ENCODE measurements around the gene CPA1.

The CPA1 gene

GRCh38 chr7:130379532-130379920 lies 768 bp upstream of the CPA1 start:
- H2AFZ ChIP-seq (ENCODE audit: low read length), result no peak overlapping the region
- TF ChIP-seq EZH2 (IDR thresholded peaks at IDR 0.05; ENCODE audit: borderline replicate concordance, low read length), result no peak
- TF ChIP-seq CTCF (IDR thresholded peaks at IDR 0.05; ENCODE audit: low read length), result no peak
- no peak overlapping the region for H3K4me3 ChIP-seq (ENCODE audit: low read depth, low read length, poor library complexity, severe bottlenecking)
- H3K36me3 ChIP-seq (ENCODE audit: insufficient read depth, low read length), result no peaks in the 10 kb centered on the region; the same call in 1 of the 2 replicates
- H3K27ac ChIP-seq (ENCODE audit: low read depth, low read length, poor library complexity, severe bottlenecking), result no peak overlapping the region
- H3K9ac ChIP-seq (ENCODE audit: low read length), result no peak overlapping the region
- peaks cover 14% of the 10 kb centered on the region for H3K9me3 ChIP-seq (ENCODE audit: low read length)
- H4K20me1 ChIP-seq (ENCODE audit: insufficient read depth, low read length), result no peaks in the 10 kb centered on the region
- H3K4me1 ChIP-seq (ENCODE audit: insufficient read depth, low read length, severe bottlenecking), result no peaks in the 10 kb centered on the region
- H3K4me2 ChIP-seq (ENCODE audit: low read length), result no peak overlapping the region
- 0 out of 2 replicates have a peak, but pooled peaks cover 2% of the 10 kb centered on the region for H3K27me3 ChIP-seq (ENCODE audit: insufficient read depth, low read length)
- H3F3A ChIP-seq (ENCODE audit: insufficient read depth, low read length), result no peaks in the 10 kb centered on the region
- no peaks in the 10 kb centered on the region for H3K9me2 ChIP-seq (ENCODE audit: low read depth, low read length)
- H3K79me2 ChIP-seq (ENCODE audit: insufficient read depth, low read length), result no peaks in the 10 kb centered on the region

- no peak overlapping the region for H3K4me3 ChIP-seq (ENCODE audit: low read depth, low read length, poor library complexity, severe bottlenecking)
- H2AFZ ChIP-seq (ENCODE audit: low read length), result no peak overlapping the region
- H4K20me1 ChIP-seq (ENCODE audit: insufficient read depth, low read length), result no peaks in the 10 kb centered on the region
- H3K36me3 ChIP-seq (ENCODE audit: insufficient read depth, low read length), result no peaks in the 10 kb centered on the region; the same call in 1 of the 2 replicates
- no peaks in the 10 kb centered on the region for H3F3A ChIP-seq (ENCODE audit: insufficient read depth, low read length)
- no peaks in the 10 kb centered on the region for H3K4me1 ChIP-seq (ENCODE audit: insufficient read depth, low read length, severe bottlenecking)
- no peak overlapping the region for H3K27ac ChIP-seq (ENCODE audit: low read depth, low read length, poor library complexity, severe bottlenecking)
- TF ChIP-seq CTCF (IDR thresholded peaks at IDR 0.05; ENCODE audit: low read length), result no peak
- no peak for TF ChIP-seq EZH2 (IDR thresholded peaks at IDR 0.05; ENCODE audit: borderline replicate concordance, low read length)
- no peaks in the 10 kb centered on the region for H3K79me2 ChIP-seq (ENCODE audit: insufficient read depth, low read length)
- H3K4me2 ChIP-seq (ENCODE audit: low read length), result no peak overlapping the region
- H3K9me3 ChIP-seq (ENCODE audit: low read length), result peaks cover 9% of the 10 kb centered on the region
- no peaks in the 10 kb centered on the region for H3K9me2 ChIP-seq (ENCODE audit: low read depth, low read length)
- no peak overlapping the region for H3K9ac ChIP-seq (ENCODE audit: low read length)
- 0 out of 2 replicates have a peak, but pooled peaks cover 2% of the 10 kb centered on the region for H3K27me3 ChIP-seq (ENCODE audit: insufficient read depth, low read length)
Observed at GRCh38 chr7:130380861-130381455, 664 bp downstream of the CPA1 start.

GRCh38 chr7:130381468-130382312 lies 1.4 kb downstream of the CPA1 start:
- Histone ChIP-seq H3K9me3 (ENCODE audit: low read length) (peaks cover 5% of the 10 kb centered on the region; the same call in 1 of the 2 replicates), H3K79me2 (ENCODE audit: insufficient read depth, low read length) (no peaks in the 10 kb centered on the region), H2AFZ (ENCODE audit: low read length) (no peak overlapping the region), H3K36me3 (ENCODE audit: insufficient read depth, low read length) (no peaks in the 10 kb centered on the region; the same call in 1 of the 2 replicates), H3K4me2 (ENCODE audit: low read length) (no peak overlapping the region), H3K9me2 (ENCODE audit: low read depth, low read length) (no peaks in the 10 kb centered on the region), H3K4me3 (ENCODE audit: low read depth, low read length, poor library complexity, severe bottlenecking) (no peak overlapping the region), H3K9ac (ENCODE audit: low read length) (no peak overlapping the region), H3F3A (ENCODE audit: insufficient read depth, low read length) (no peaks in the 10 kb centered on the region), H3K27ac (ENCODE audit: low read depth, low read length, poor library complexity, severe bottlenecking) (no peak overlapping the region), H4K20me1 (ENCODE audit: insufficient read depth, low read length) (no peaks in the 10 kb centered on the region), H3K27me3 (ENCODE audit: insufficient read depth, low read length) (0 out of 2 replicates have a peak, but pooled peaks cover 2% of the 10 kb centered on the region), H3K4me1 (ENCODE audit: insufficient read depth, low read length, severe bottlenecking) (no peaks in the 10 kb centered on the region)
- peak; percentile 66 for TF ChIP-seq CTCF (IDR thresholded peaks at IDR 0.05; ENCODE audit: low read length)
- TF ChIP-seq EZH2 (IDR thresholded peaks at IDR 0.05; ENCODE audit: borderline replicate concordance, low read length), result no peak
